Caco-2 (cell line): Measurements from ENCODE around the gene DDX42. TPM values are rescaled to one million over a fixed set of nuclear protein-coding genes. Genes with fewer than 3 reads are reported as not detected.

ENCODE experiments used
- BruUV-seq: library from RNA; stranded (reverse); fragments of 400-500 nt; replicated peaks from 2 replicates; lab custom pipeline; 2021; lab: Mats Ljungman, UMichigan
- CTCF ChIA-PET: fragments of 300-600 bp; sonication (Branson Sonifier 250); formaldehyde crosslinking; loops from one replicate; lab custom pipeline; 2022; ENCODE audit warnings: antibody characterized with exemption; lab: Charles Lee
- POLR2A ChIA-PET: fragments of 300-600 bp; sonication (Branson Sonifier 250); formaldehyde crosslinking; loops from one replicate; lab custom pipeline; 2022; ENCODE audit warnings: antibody characterized with exemption; lab: Charles Lee
- DNase-seq, 2 experiments: peaks; one replicate each; pipeline versions ENCODE4 v3.0.0 to v3.0.0-alpha.2; 2020 to 2022
- H3K27me3 ChIP-seq: replicated peaks from 2 replicates; pipeline ENCODE4 v1.6.0; 2011; ENCODE audit warnings: low read length; ENCODE audit not compliant: control insufficient read depth, insufficient read depth
- H3K36me3 ChIP-seq: 2 replicates; pipeline ENCODE4 v1.5.1; 2011; ENCODE audit warnings: low read length; ENCODE audit not compliant: control insufficient read depth, insufficient read depth
- H3K4me1 ChIP-seq: fragments of 250-450 bp; sonication (Bioruptor Pico); 2 replicates; pipeline ENCODE4 v1.5.1; 2020; ENCODE audit warnings: mild to moderate bottlenecking
- H3K4me3 ChIP-seq: 2 replicates; pipeline ENCODE4 v1.5.1; 2011; ENCODE audit warnings: low read depth, mild to moderate bottlenecking, control low read depth, low read length
- H3K9me3 ChIP-seq: fragments of 250-450 bp; sonication (Bioruptor Pico); 2 replicates; pipeline ENCODE4 v1.5.1; 2020; ENCODE audit warnings: mild to moderate bottlenecking, moderate library complexity
- H3K27ac Mint-ChIP-seq: one replicate; pipeline ENCODE4 v1.8.0; 2022; ENCODE audit warnings: mixed read lengths; ENCODE audit not compliant: unreplicated experiment
- H3K27me3 Mint-ChIP-seq: one replicate; pipeline ENCODE4 v1.8.0; 2022; ENCODE audit warnings: mixed read lengths; ENCODE audit not compliant: insufficient read depth, unreplicated experiment
- H3K36me3 Mint-ChIP-seq: one replicate; pipeline ENCODE4 v1.8.0; 2022; ENCODE audit warnings: mild to moderate bottlenecking, mixed read lengths; ENCODE audit not compliant: insufficient read depth, unreplicated experiment
- H3K4me1 Mint-ChIP-seq: one replicate; pipeline ENCODE4 v1.8.0; 2022; ENCODE audit warnings: low read depth, mixed read lengths; ENCODE audit not compliant: unreplicated experiment
- H3K4me3 Mint-ChIP-seq: one replicate; pipeline ENCODE4 v1.8.0; 2022; ENCODE audit warnings: mild to moderate bottlenecking, moderate library complexity, mixed read lengths; ENCODE audit not compliant: unreplicated experiment
- H3K9me3 Mint-ChIP-seq: one replicate; pipeline ENCODE4 v1.8.0; 2022; ENCODE audit warnings: mixed read lengths; ENCODE audit not compliant: unreplicated experiment
- intact Hi-C: fragments of 100-400 bp; cut with micrococcal nuclease; formaldehyde crosslinking; loops from one replicate; pipeline ENCODE4 v1.10.0; 2022; ENCODE audit not compliant: unreplicated experiment
- total RNA-seq: library from RNA; stranded (reverse); gene quantifications from 2 replicates; pipeline ENCODE4 v1.2.3, GENCODE V29; 2022
- TF ChIP-seq, protein P1 (sequence below), 2 experiments: fragments of 200-600 bp in 1 of 2; IDR thresholded peaks; 1 replicate in 1 of 2; 2 replicates in 1 of 2; pipeline versions ENCODE4 v1.5.1 to v1.8.0; 2011 to 2022; ENCODE audit warnings: antibody characterized with exemption in 1 of 2, control low read depth in 1 of 2, inconsistent platforms in 1 of 2, low read depth in 1 of 2, low read length in 1 of 2, mild to moderate bottlenecking in 1 of 2, moderate library complexity in 1 of 2; ENCODE audit not compliant: insufficient read depth in 1 of 2, severe bottlenecking in 1 of 2, unreplicated experiment in 1 of 2

DDX42 gene
- total RNA-seq, 1 experiment from 2014 or later: 183 TPM

- H3K27ac Mint-ChIP-seq: peak overlapping the region; percentile 64
- peaks cover 15% of the 10 kb centered on the region for H3K4me1 ChIP-seq
- DNase-seq: no peak
- no peaks in the 10 kb centered on the region for H3K9me3 Mint-ChIP-seq
- no peaks in the 10 kb centered on the region for H3K27me3 Mint-ChIP-seq
- H3K27me3 ChIP-seq: no peaks in the 10 kb centered on the region
- peaks cover 100% of the 10 kb centered on the region for H3K36me3 Mint-ChIP-seq
- TSS peak; percentile 71 for BruUV-seq
- CTCF ChIA-PET: interaction anchor here (1.6 kb wide), 1 partner anchor 10 kb away, joined by 4 read pairs; no protein-coding TSS in a partner anchor
- H3K4me3 Mint-ChIP-seq: no peak overlapping the region
- no peaks in the 10 kb centered on the region for H3K9me3 ChIP-seq
- intact Hi-C loops: no loop called here
- TF ChIP-seq, protein P1, sequence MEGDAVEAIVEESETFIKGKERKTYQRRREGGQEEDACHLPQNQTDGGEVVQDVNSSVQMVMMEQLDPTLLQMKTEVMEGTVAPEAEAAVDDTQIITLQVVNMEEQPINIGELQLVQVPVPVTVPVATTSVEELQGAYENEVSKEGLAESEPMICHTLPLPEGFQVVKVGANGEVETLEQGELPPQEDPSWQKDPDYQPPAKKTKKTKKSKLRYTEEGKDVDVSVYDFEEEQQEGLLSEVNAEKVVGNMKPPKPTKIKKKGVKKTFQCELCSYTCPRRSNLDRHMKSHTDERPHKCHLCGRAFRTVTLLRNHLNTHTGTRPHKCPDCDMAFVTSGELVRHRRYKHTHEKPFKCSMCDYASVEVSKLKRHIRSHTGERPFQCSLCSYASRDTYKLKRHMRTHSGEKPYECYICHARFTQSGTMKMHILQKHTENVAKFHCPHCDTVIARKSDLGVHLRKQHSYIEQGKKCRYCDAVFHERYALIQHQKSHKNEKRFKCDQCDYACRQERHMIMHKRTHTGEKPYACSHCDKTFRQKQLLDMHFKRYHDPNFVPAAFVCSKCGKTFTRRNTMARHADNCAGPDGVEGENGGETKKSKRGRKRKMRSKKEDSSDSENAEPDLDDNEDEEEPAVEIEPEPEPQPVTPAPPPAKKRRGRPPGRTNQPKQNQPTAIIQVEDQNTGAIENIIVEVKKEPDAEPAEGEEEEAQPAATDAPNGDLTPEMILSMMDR (IDR thresholded peaks at IDR 0.05; ENCODE audit: insufficient read depth in 1 of 2, low read depth in 1 of 2, low read length in 1 of 2, severe bottlenecking in 1 of 2, unreplicated experiment in 1 of 2): no peak
- POLR2A ChIA-PET: interaction anchor here (0.6 kb wide), 1 partner anchor 721 kb away, joined by 3 read pairs; no protein-coding TSS in a partner anchor
- peaks cover 6% of the 10 kb centered on the region for H3K36me3 ChIP-seq
- H3K4me1 Mint-ChIP-seq: peaks cover 20% of the 10 kb centered on the region
- H3K4me3 ChIP-seq: no peak overlapping the region
Measured at GRCh38 chr17:63817736-63818385, 43.9 kb downstream of the DDX42 start.

GRCh38 chr17:63819131-63819530 is 45.2 kb downstream of the DDX42 start:
- Mint-ChIP-seq H3K36me3 (peaks cover 100% of the 10 kb centered on the region), H3K9me3 (no peaks in the 10 kb centered on the region), H3K27me3 (no peaks in the 10 kb centered on the region), H3K4me1 (peaks cover 20% of the 10 kb centered on the region), H3K27ac (peak overlapping the region; percentile 80), H3K4me3 (no peak overlapping the region)
- ChIA-PET POLR2A (interaction anchor here (0.6 kb wide), 1 partner anchor 9 kb away, joined by 7 read pairs; no protein-coding TSS in a partner anchor), CTCF (interaction anchor here (1.6 kb wide), 1 partner anchor 9 kb away, joined by 4 read pairs; no protein-coding TSS in a partner anchor)
- intact Hi-C loops: no loop called here
- no peaks in the 10 kb centered on the region for H3K27me3 ChIP-seq
- H3K9me3 ChIP-seq: no peaks in the 10 kb centered on the region
- DNase-seq: no peak
- no TSS peak for BruUV-seq
- peaks cover 6% of the 10 kb centered on the region for H3K36me3 ChIP-seq
- H3K4me3 ChIP-seq: no peak overlapping the region
- TF ChIP-seq, protein P1 (IDR thresholded peaks at IDR 0.05; ENCODE audit: insufficient read depth in 1 of 2, low read depth in 1 of 2, low read length in 1 of 2, severe bottlenecking in 1 of 2, unreplicated experiment in 1 of 2): no peak
- peaks cover 15% of the 10 kb centered on the region for H3K4me1 ChIP-seq

- Histone ChIP-seq H3K36me3 (peaks cover 9% of the 10 kb centered on the region), H3K4me1 (peaks cover 15% of the 10 kb centered on the region), H3K27me3 (no peaks in the 10 kb centered on the region), H3K9me3 (no peaks in the 10 kb centered on the region), H3K4me3 (no peak overlapping the region)
- no peak for DNase-seq
- peaks cover 20% of the 10 kb centered on the region for H3K4me1 Mint-ChIP-seq
- no peaks in the 10 kb centered on the region for H3K27me3 Mint-ChIP-seq
- TSS peak; percentile 68 for BruUV-seq
- CTCF ChIA-PET: no interaction called here
- peaks cover 100% of the 10 kb centered on the region for H3K36me3 Mint-ChIP-seq
- intact Hi-C loops: loop anchor here (10.0 kb wide), 1 partner anchor 125 kb away; no protein-coding TSS in a partner anchor
- peak overlapping the region; percentile 80 for H3K27ac Mint-ChIP-seq
- no peaks in the 10 kb centered on the region for H3K9me3 Mint-ChIP-seq
- H3K4me3 Mint-ChIP-seq: peak overlapping the region; percentile 16
- POLR2A ChIA-PET: no interaction called here
- TF ChIP-seq, protein P1 (IDR thresholded peaks at IDR 0.05; ENCODE audit: insufficient read depth in 1 of 2, low read depth in 1 of 2, low read length in 1 of 2, severe bottlenecking in 1 of 2, unreplicated experiment in 1 of 2): no peak
Measured at GRCh38 chr17:63819585-63820537, 45.9 kb downstream of the DDX42 start.
